ENCODE measurements around the gene ATOH8.
"Not testable (repeated sequence)": the region's sequence is repeated elsewhere in the genome, so short reads cannot be mapped to it uniquely, and the experiment has no call there.

ATOH8 gene

GRCh38 chr2:85753525-85754312, at the start of gene ATOH8:
Gene ATOH8, plus strand, starts transcription at chr2:85753991. Its CDS starts 199 bp downstream, at chr2:85754190.
- no peak for DNase-seq

- DNase-seq, result no peak
Measured at GRCh38 chr2:85704038-85704437, 49.8 kb upstream of the ATOH8 start.

GRCh38 chr2:85704800-85705679, 48.8 kb upstream of the ATOH8 start:
- DNase-seq, result no peak

GRCh38 chr2:85705680-85706039, 48.1 kb upstream of the ATOH8 start:
- no peak for DNase-seq

GRCh38 chr2:85706063-85706462, 47.7 kb upstream of the ATOH8 start:
- DNase-seq, result no peak

- no peak for DNase-seq
Measured at GRCh38 chr2:85706599-85707296, 47.0 kb upstream of the ATOH8 start.

- no peak for DNase-seq
Measured at GRCh38 chr2:85707304-85707703, 46.5 kb upstream of the ATOH8 start.

- no peak for DNase-seq
Measured at GRCh38 chr2:85708641-85709040, 45.1 kb upstream of the ATOH8 start.

- no peak for DNase-seq
Measured at GRCh38 chr2:85709401-85709811, 44.4 kb upstream of the ATOH8 start.

- no peak for DNase-seq
Measured at GRCh38 chr2:85710687-85711577, 42.9 kb upstream of the ATOH8 start.

GRCh38 chr2:85711578-85712060, 42.2 kb upstream of the ATOH8 start:
- no peak for DNase-seq

GRCh38 chr2:85712336-85712735, 41.5 kb upstream of the ATOH8 start:
- no peak for DNase-seq

GRCh38 chr2:85712849-85713612, 40.8 kb upstream of the ATOH8 start:
- DNase-seq, result no peak

GRCh38 chr2:85713836-85714235, 40.0 kb upstream of the ATOH8 start:
- no peak for DNase-seq

GRCh38 chr2:85714421-85714820, 39.4 kb upstream of the ATOH8 start:
- DNase-seq, result not testable (repeated sequence)

- no peak for DNase-seq
Measured at GRCh38 chr2:85714841-85715240, 39.0 kb upstream of the ATOH8 start.

- no peak for DNase-seq
Measured at GRCh38 chr2:85716346-85716914, 37.4 kb upstream of the ATOH8 start.

- DNase-seq, result no peak
Measured at GRCh38 chr2:85717308-85718008, 36.3 kb upstream of the ATOH8 start.

GRCh38 chr2:85718009-85718391, 35.8 kb upstream of the ATOH8 start:
- DNase-seq, result no peak

GRCh38 chr2:85718885-85719492, 34.8 kb upstream of the ATOH8 start:
- DNase-seq, result no peak

All from NCI-H524 treated with DMSO at 0.1 percent for 48 hours (cell line).